GM12874 (cell line): ENCODE measurements around the gene ABHD4.

Experiments
- TF ChIP-seq, protein P1 (sequence below): IDR thresholded peaks from 2 replicates; pipeline ENCODE4 v1.5.1; 2011; ENCODE audit warnings: low read depth, mild to moderate bottlenecking, control low read depth, low read length, moderate library complexity; ENCODE audit not compliant: insufficient read depth

The ABHD4 gene

DNA sequence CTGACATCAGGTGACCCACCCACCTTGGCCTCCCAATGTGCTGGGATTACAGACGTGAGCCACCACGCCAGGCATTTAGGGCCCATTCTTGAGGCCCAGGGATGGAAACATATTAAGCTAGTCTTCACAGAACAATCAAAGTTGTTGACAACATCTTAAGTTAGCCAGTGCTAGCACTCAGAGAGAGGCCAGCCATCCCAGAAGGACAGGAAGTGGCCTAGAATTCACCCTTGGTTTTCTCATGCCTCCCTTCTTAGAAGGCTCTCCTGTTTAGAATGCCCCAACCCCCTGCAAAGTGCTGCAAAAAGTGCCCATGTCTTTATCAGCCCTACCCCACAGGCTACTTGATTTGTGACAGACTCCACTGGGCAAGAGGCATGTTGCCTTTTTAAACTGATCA lies 58.1 kb downstream of the ABHD4 start:
- TF ChIP-seq, protein P1, sequence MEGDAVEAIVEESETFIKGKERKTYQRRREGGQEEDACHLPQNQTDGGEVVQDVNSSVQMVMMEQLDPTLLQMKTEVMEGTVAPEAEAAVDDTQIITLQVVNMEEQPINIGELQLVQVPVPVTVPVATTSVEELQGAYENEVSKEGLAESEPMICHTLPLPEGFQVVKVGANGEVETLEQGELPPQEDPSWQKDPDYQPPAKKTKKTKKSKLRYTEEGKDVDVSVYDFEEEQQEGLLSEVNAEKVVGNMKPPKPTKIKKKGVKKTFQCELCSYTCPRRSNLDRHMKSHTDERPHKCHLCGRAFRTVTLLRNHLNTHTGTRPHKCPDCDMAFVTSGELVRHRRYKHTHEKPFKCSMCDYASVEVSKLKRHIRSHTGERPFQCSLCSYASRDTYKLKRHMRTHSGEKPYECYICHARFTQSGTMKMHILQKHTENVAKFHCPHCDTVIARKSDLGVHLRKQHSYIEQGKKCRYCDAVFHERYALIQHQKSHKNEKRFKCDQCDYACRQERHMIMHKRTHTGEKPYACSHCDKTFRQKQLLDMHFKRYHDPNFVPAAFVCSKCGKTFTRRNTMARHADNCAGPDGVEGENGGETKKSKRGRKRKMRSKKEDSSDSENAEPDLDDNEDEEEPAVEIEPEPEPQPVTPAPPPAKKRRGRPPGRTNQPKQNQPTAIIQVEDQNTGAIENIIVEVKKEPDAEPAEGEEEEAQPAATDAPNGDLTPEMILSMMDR, result no peak

DNA sequence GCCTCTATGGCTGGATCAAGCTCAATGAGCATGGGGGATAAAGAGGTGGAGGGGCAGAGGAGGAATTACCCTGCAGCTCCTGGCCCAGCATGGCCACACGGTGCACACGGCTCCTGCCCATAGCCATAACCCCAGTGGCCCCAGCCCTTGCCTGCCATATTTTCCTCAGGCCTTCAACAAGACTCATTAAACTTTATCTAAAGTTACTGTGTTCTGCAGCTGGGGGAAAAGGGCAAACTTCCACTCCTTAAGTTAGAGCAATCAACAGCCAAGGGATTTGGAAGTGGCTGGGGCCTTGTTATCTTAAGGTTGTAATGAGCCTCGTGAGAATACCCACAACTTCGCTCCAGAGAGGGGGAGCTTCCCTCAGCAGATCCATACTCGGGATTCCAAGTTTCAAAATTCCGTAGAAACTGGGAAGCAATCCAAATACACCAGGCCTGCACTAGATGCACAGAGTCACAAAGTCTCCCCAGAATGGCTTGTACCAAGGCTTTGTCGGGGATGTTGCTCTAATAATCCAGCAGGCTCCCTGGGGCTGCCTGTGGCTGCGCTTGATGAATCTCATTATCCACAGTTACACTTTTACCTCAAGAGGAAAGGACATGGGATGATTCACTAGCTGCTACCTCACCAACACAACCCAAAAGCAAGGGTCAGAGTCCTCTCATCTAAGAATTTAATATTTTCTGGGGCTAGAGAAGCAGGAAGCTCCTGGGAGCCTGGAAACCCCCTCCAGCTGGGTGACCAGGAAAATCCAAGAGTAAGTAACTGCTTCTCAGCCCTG lies 59.0 kb downstream of the ABHD4 start:
- TF ChIP-seq, protein P1, result no peak

- TF ChIP-seq, protein P1, result peak; percentile 31; the same call in 1 of the 2 replicates
Observed at GRCh38 chr14:22657861-22658260, 59.8 kb downstream of the ABHD4 start.

- TF ChIP-seq, protein P1, result no peak
Observed at GRCh38 chr14:22658946-22659345, 60.8 kb downstream of the ABHD4 start.

DNA sequence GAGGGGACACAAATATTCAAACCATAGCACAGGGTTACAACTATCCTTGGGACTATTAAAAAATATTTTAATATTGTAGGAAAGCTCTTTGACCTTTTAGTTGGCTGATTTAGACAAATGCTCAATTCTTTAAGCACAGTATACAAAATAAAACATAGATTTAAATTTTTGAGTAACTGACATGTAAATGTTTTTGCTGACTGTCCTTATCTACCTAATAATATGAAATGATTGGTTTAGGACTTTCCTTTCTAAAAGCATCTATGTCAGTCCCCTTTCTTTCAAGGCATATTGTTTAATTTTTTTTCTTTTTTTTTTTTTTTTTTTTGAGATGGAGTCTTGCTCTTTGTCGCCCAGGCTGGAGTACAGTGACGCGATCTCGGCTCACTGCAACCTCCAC lies 62.6 kb downstream of the ABHD4 start:
- TF ChIP-seq, protein P1, result no peak
